HEK293T (cell line): ENCODE results near the gene TRPV4.

ENCODE experiments used
- CTCF ChIA-PET: fragments of 350-600 bp; formaldehyde crosslinking; extraction: SDS; loops from one replicate; lab custom pipeline; 2021; ENCODE audit warnings: antibody characterized with exemption, inconsistent platforms; lab: Yijun Ruan, JAX
- POLR2A ChIA-PET: fragments of 350-600 bp; formaldehyde crosslinking; extraction: SDS; loops from one replicate; lab custom pipeline; 2020; ENCODE audit warnings: antibody characterized with exemption, inconsistent platforms; lab: Yijun Ruan, JAX
- DNase-seq: peaks from one replicate; pipeline ENCODE4 v3.0.0; 2012; ENCODE audit warnings: mixed read lengths; ENCODE audit errors: extremely low spot score
- ARNT ChIP-seq: fragments of 450-650 bp; IDR thresholded peaks from 2 replicates; pipeline ENCODE4 v1.6.1; 2017; ENCODE audit warnings: mild to moderate bottlenecking
- BHLHE40 ChIP-seq: fragments of 450-650 bp; IDR thresholded peaks from 2 replicates; pipeline ENCODE4 v1.6.1; 2016; ENCODE audit warnings: mild to moderate bottlenecking, moderate library complexity, borderline replicate concordance
- CTBP1 ChIP-seq: fragments of 450-650 bp; IDR thresholded peaks from 2 replicates; pipeline ENCODE4 v1.6.1; 2016; ENCODE audit warnings: borderline replicate concordance
- ELF4 ChIP-seq: fragments of 450-650 bp; IDR thresholded peaks from 2 replicates; pipeline ENCODE4 v1.6.1; 2017; ENCODE audit warnings: antibody characterized with exemption
- FOXA1 ChIP-seq: fragments of 450-650 bp; IDR thresholded peaks from 2 replicates; pipeline ENCODE4 v1.6.1; 2016; ENCODE audit warnings: mild to moderate bottlenecking
- FOXK2 ChIP-seq: fragments of 450-650 bp; IDR thresholded peaks from 2 replicates; pipeline ENCODE4 v1.6.1; 2016; ENCODE audit warnings: mild to moderate bottlenecking
- FOXM1 ChIP-seq: fragments of 450-650 bp; IDR thresholded peaks from 2 replicates; pipeline ENCODE4 v1.6.1; 2017; ENCODE audit warnings: mild to moderate bottlenecking, borderline replicate concordance
- HDGF ChIP-seq: fragments of 450-650 bp; IDR thresholded peaks from 2 replicates; pipeline ENCODE4 v1.6.1; 2017; ENCODE audit warnings: antibody characterized with exemption, borderline replicate concordance
- L3MBTL2 ChIP-seq: fragments of 450-650 bp; conservative IDR thresholded peaks from 2 replicates; pipeline ENCODE4 v1.6.1; 2016; ENCODE audit warnings: mild to moderate bottlenecking
- LEF1 ChIP-seq: fragments of 450-650 bp; IDR thresholded peaks from 2 replicates; pipeline ENCODE4 v1.6.1; 2017; ENCODE audit warnings: mild to moderate bottlenecking, borderline replicate concordance
- NFRKB ChIP-seq: fragments of 450-650 bp; IDR thresholded peaks from 2 replicates; pipeline ENCODE4 v1.6.1; 2016; ENCODE audit warnings: mild to moderate bottlenecking, moderate library complexity
- SP1 ChIP-seq: fragments of 450-650 bp; IDR thresholded peaks from 2 replicates; pipeline ENCODE4 v1.6.1; 2017
- SUZ12 ChIP-seq: fragments of 450-650 bp; IDR thresholded peaks from 2 replicates; pipeline ENCODE4 v1.6.1; 2016; ENCODE audit warnings: mild to moderate bottlenecking
- TARDBP ChIP-seq: fragments of 450-650 bp; IDR thresholded peaks from 2 replicates; pipeline ENCODE4 v1.6.1; 2016
- ZNF384 ChIP-seq: fragments of 450-650 bp; IDR thresholded peaks from 2 replicates; pipeline ENCODE4 v1.6.1; 2016
- TF ChIP-seq, protein P1 (sequence below): fragments of 450-650 bp; IDR thresholded peaks from 2 replicates; pipeline ENCODE4 v1.6.1; 2016

Gene TRPV4

GRCh38 chr12:109827080-109827479 lies 6.1 kb downstream of the TRPV4 start:
- DNase-seq: no peak
- TF ChIP-seq TARDBP (no peak), FOXM1 (no peak), LEF1 (no peak), BHLHE40 (no peak), FOXK2 (no peak), CTBP1 (no peak), L3MBTL2 (no peak), SP1 (no peak), SUZ12 (no peak), ELF4 (no peak), ARNT (no peak)
- POLR2A ChIA-PET: no interaction called here
- CTCF ChIA-PET: no interaction called here

- ChIA-PET POLR2A (no interaction called here), CTCF (interaction anchor here (0.7 kb wide), 1 partner anchor 19 kb away, joined by 4 read pairs; no protein-coding TSS in a partner anchor)
- DNase-seq: no peak
- TF ChIP-seq SP1 (no peak), L3MBTL2 (no peak), ZNF384 (no peak), ARNT (no peak)
- TF ChIP-seq, protein P1, sequence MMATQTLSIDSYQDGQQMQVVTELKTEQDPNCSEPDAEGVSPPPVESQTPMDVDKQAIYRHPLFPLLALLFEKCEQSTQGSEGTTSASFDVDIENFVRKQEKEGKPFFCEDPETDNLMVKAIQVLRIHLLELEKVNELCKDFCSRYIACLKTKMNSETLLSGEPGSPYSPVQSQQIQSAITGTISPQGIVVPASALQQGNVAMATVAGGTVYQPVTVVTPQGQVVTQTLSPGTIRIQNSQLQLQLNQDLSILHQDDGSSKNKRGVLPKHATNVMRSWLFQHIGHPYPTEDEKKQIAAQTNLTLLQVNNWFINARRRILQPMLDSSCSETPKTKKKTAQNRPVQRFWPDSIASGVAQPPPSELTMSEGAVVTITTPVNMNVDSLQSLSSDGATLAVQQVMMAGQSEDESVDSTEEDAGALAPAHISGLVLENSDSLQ: no peak
Measured at GRCh38 chr12:109824731-109825130, 8.5 kb downstream of the TRPV4 start.

DNA sequence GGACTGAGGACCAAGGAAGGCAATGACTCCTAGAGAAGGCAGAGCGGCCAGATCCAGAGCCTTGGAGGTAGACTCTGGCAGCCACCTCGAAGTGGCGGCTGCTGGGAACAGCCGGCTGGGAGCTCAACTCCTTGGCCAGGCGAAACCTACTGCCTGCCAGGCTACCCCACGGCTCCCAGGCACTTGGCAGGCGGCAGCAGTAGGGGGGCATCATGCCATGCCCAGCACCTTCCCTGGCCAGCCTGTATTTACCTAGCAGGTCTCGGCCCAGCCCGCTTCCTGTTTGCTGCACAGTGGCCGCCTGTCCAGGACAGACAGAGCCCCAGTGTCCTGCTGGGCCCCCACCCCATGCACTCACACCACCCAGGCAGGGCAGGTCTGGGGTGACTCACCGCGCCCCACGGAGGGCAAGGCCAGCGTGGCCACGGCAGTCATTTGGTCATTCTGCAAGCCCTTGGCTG lies 10.2 kb downstream of the TRPV4 start:
- POLR2A ChIA-PET: no interaction called here

DNA sequence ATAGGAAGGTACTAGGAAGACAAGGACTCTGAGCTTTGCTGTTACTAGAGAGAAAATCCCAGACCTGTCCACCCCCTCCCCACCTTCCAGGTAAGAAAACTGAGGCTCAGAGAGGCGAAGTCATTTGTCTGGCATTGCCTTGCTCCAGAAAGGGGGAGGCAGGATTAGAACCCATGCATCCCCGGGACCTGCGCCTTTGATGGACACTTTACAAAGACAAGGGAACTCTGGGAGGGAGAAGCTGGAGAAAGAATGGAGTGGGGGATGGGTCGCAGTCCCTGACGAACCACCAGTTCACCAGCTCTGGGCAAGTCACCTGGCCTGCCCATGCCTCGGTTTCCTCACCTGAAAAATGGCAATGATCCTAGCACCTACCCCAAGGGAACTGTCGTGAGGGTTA lies 10.8 kb downstream of the TRPV4 start:
- POLR2A ChIA-PET: no interaction called here
- CTCF ChIA-PET: interaction anchor here (0.6 to 1.3 kb wide), 2 partner anchors 15 to 23 kb away, joined by 3 to 5 read pairs; no protein-coding TSS in a partner anchor
- no peak for DNase-seq
- TF ChIP-seq TARDBP (no peak), ZNF384 (no peak)

More for the DNA sequence above, 10.2 kb downstream of the TRPV4 start:
- no peak for DNase-seq
- CTCF ChIA-PET: interaction anchor here (0.6 to 1.3 kb wide), 2 partner anchors 16 to 22 kb away, joined by 3 to 5 read pairs; no protein-coding TSS in a partner anchor
- TF ChIP-seq ELF4 (no peak), ARNT (no peak), CTBP1 (no peak), FOXK2 (no peak), FOXA1 (no peak), L3MBTL2 (no peak), ZNF384 (no peak), FOXM1 (no peak), SUZ12 (no peak), LEF1 (no peak), NFRKB (no peak), TARDBP (no peak), HDGF (no peak), SP1 (no peak), BHLHE40 (no peak)
- TF ChIP-seq, protein P1: no peak

DNA sequence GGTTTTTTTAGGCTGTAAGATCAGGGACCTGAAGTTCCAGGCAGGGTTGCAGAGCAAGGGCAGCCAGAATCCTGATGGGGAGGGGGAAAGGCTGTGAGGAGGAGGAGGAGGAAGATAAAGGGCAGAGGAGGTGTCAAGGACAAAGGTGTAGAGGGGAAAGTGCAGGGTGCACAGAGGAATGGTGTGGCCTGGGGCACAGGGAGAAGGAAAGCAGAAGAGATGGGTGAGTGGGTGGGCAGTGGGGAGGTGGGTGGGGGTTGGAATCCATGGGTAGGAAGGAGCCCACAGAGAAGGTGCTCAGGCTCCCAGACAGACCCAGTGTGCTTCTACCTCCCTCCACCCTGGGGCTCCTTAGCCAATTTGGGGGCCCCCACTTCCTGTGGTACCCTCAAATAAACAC lies 11.2 kb downstream of the TRPV4 start:
- ChIA-PET POLR2A (no interaction called here), CTCF (interaction anchor here (1.3 kb wide), 1 partner anchor 23 kb away, joined by 5 read pairs; no protein-coding TSS in a partner anchor)
- DNase-seq: no peak
- TF ChIP-seq FOXK2 (no peak), ELF4 (no peak), TARDBP (no peak), L3MBTL2 (no peak), BHLHE40 (no peak), CTBP1 (no peak), SUZ12 (no peak), NFRKB (no peak), ZNF384 (no peak), LEF1 (no peak), FOXM1 (no peak)
- TF ChIP-seq, protein P1: no peak

DNA sequence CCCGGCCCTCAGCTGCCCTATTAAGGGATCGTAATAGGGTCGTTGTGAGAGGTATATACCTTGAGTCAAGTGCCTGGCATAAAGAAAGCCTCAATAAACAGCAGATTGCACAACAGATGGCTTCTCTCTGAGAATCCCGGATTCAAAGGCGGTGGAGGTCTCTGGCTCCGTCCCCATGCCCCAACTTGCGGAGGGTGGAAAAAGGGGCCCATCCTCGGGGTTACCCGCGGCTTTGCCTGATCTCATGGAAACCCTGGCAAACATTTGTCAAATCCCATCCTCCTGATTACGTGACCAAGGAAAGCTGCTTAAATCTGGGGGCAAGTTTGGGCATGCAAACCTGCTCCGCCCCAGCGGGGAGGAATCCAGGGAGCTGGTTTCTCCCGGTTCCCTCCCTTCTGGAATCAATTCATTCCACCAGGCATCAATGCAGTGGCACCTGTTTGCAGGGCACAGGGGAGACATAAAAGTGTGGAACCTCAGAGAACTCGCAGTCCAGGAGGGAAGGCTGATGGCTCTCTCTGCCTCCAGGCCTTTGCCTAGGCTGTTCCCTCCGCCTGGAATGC lies 12.3 kb downstream of the TRPV4 start:
- DNase-seq: no peak
- no peak for TF ChIP-seq FOXM1
- no peak for TF ChIP-seq TARDBP
- no peak for TF ChIP-seq FOXA1
- no peak for TF ChIP-seq BHLHE40
- TF ChIP-seq LEF1: no peak
- TF ChIP-seq, protein P1: no peak
- no peak for TF ChIP-seq FOXK2
- TF ChIP-seq SUZ12: no peak
- no peak for TF ChIP-seq ARNT
- no peak for TF ChIP-seq ELF4
- TF ChIP-seq CTBP1: no peak
- TF ChIP-seq HDGF: no peak
- ChIA-PET CTCF (no interaction called here), POLR2A (no interaction called here)
